Erythroblast (primary cell): ENCODE data around the gene KRT86.
"Not testable (repeated sequence)": the region's sequence is repeated elsewhere in the genome, so short reads cannot be mapped to it uniquely, and the experiment has no call there.

Source experiments
- DNase-seq, 2 experiments: peaks; one replicate each; lab custom pipeline; 2025; lab: John Stamatoyannopoulos, UW
- GATA1 ChIP-seq: IDR thresholded peaks from 2 replicates; pipeline ENCODE4 v1.6.1; 2011; ENCODE audit warnings: low read depth, mild to moderate bottlenecking, control low read depth, low read length, moderate library complexity
- POLR2A ChIP-seq: IDR thresholded peaks from 2 replicates; pipeline ENCODE4 v1.6.1; 2011; ENCODE audit warnings: mild to moderate bottlenecking, low read length

Gene KRT86

GRCh38 chr12:52251367-52252051 lies 22.9 kb upstream of the KRT86 start:
- no peak for TF ChIP-seq POLR2A
- no peak for TF ChIP-seq GATA1
- DNase-seq: no peak

GRCh38 chr12:52252175-52252615 lies 22.2 kb upstream of the KRT86 start:
- not testable (repeated sequence) for DNase-seq

GRCh38 chr12:52252728-52253343 lies 21.6 kb upstream of the KRT86 start:
- no peak for TF ChIP-seq POLR2A
- DNase-seq: no peak

GRCh38 chr12:52253391-52254179 lies 20.9 kb upstream of the KRT86 start:
- DNase-seq: no peak

GRCh38 chr12:52254180-52254964 lies 20.1 kb upstream of the KRT86 start:
- no peak for DNase-seq
- TF ChIP-seq POLR2A (no peak), GATA1 (no peak)

More at GRCh38 chr12:52253391-52254179, 20.9 kb upstream of the KRT86 start:
- TF ChIP-seq POLR2A: no peak
- no peak for TF ChIP-seq GATA1

- TF ChIP-seq GATA1 (no peak), POLR2A (no peak)
- no peak for DNase-seq
Observed at GRCh38 chr12:52254965-52255751, 19.3 kb upstream of the KRT86 start.

GRCh38 chr12:52255926-52256583 lies 18.4 kb upstream of the KRT86 start:
- DNase-seq: no peak
- TF ChIP-seq POLR2A: no peak
- TF ChIP-seq GATA1: no peak

GRCh38 chr12:52256584-52256935 lies 17.9 kb upstream of the KRT86 start:
- DNase-seq: no peak
- TF ChIP-seq POLR2A (no peak), GATA1 (no peak)

GRCh38 chr12:52257074-52257551 lies 17.3 kb upstream of the KRT86 start:
- DNase-seq: no peak
- no peak for TF ChIP-seq POLR2A
- TF ChIP-seq GATA1: no peak

GRCh38 chr12:52257922-52258321 lies 16.5 kb upstream of the KRT86 start:
- not testable (repeated sequence) for DNase-seq

- DNase-seq: no peak
- no peak for TF ChIP-seq GATA1
Observed at GRCh38 chr12:52258335-52258901, 16.0 kb upstream of the KRT86 start.

GRCh38 chr12:52259657-52260243 lies 14.7 kb upstream of the KRT86 start:
- DNase-seq: no peak
- TF ChIP-seq POLR2A: no peak
- TF ChIP-seq GATA1: no peak
